H9 (cell line): ENCODE data around the gene CAPN2. TPM values are rescaled to one million over a fixed set of nuclear protein-coding genes. Genes with fewer than 3 reads are reported as not detected.

Experiments
- DNase-seq: peaks from one replicate; pipeline ENCODE4 v3.0.0-alpha.2; 2017
- H2AFZ ChIP-seq: one replicate; pipeline ENCODE4 v1.6.1; 2013; ENCODE audit warnings: mild to moderate bottlenecking, low read length, control low read depth, moderate library complexity
- H2AK5ac ChIP-seq: 2 replicates; pipeline ENCODE4 v1.6.1; 2013; ENCODE audit warnings: low read length, control low read depth, mixed read lengths; ENCODE audit not compliant: insufficient read length
- H2BK120ac ChIP-seq: one replicate; pipeline ENCODE4 v1.6.1; 2013; ENCODE audit warnings: low read depth, mild to moderate bottlenecking, low read length, control low read depth, inconsistent platforms; ENCODE audit not compliant: poor library complexity, severe bottlenecking
- H2BK12ac ChIP-seq: 2 replicates; pipeline ENCODE4 v1.6.1; 2013; ENCODE audit warnings: low read length, control low read depth, mixed read lengths, low read depth; ENCODE audit not compliant: insufficient read length
- H2BK15ac ChIP-seq: 2 replicates; pipeline ENCODE4 v1.6.1; 2013; ENCODE audit warnings: low read depth, low read length, control low read depth
- H2BK20ac ChIP-seq: one replicate; pipeline ENCODE4 v1.6.1; 2013; ENCODE audit warnings: low read depth, mild to moderate bottlenecking, low read length, control low read depth, inconsistent platforms; ENCODE audit not compliant: poor library complexity, severe bottlenecking
- H2BK5ac ChIP-seq: 2 replicates; pipeline ENCODE4 v1.6.1; 2013; ENCODE audit warnings: low read length, control low read depth, mixed read lengths; ENCODE audit not compliant: insufficient read length
- H3K14ac ChIP-seq: 2 replicates; pipeline ENCODE4 v1.6.1; 2013; ENCODE audit warnings: low read length, control low read depth; ENCODE audit not compliant: insufficient read depth
- H3K18ac ChIP-seq: 2 replicates; pipeline ENCODE4 v1.6.1; 2013; ENCODE audit warnings: low read depth, mild to moderate bottlenecking, mixed read lengths, low read length, control low read depth; ENCODE audit not compliant: insufficient read length
- H3K23ac ChIP-seq: 2 replicates; pipeline ENCODE4 v1.6.1; 2013; ENCODE audit warnings: low read length, control low read depth, mixed read lengths, low read depth; ENCODE audit not compliant: insufficient read length
- H3K23me2 ChIP-seq: 2 replicates; pipeline ENCODE4 v1.6.1; 2013; ENCODE audit warnings: low read depth, mild to moderate bottlenecking, mixed read lengths, low read length, control low read depth; ENCODE audit not compliant: insufficient read length, poor library complexity, severe bottlenecking
- H3K27ac ChIP-seq: 2 replicates; pipeline ENCODE4 v1.5.1; 2013; ENCODE audit warnings: low read length, control low read depth, mixed read lengths, low read depth; ENCODE audit not compliant: insufficient read length
- H3K27me3 ChIP-seq: 2 replicates; pipeline ENCODE4 v1.6.1; 2013; ENCODE audit warnings: low read length, control low read depth, inconsistent platforms; ENCODE audit not compliant: insufficient read depth
- H3K4ac ChIP-seq: 2 replicates; pipeline ENCODE4 v1.6.1; 2013; ENCODE audit warnings: low read depth, mild to moderate bottlenecking, control low read depth, inconsistent platforms, low read length, moderate library complexity
- H3K4me1 ChIP-seq: 2 replicates; pipeline ENCODE4 v1.6.1; 2013; ENCODE audit warnings: low read length, control low read depth, inconsistent platforms; ENCODE audit not compliant: insufficient read depth
- H3K4me2 ChIP-seq: 2 replicates; pipeline ENCODE4 v1.6.1; 2013; ENCODE audit warnings: low read length, control low read depth, mixed read lengths; ENCODE audit not compliant: insufficient read length, insufficient read depth
- H3K56ac ChIP-seq: 2 replicates; pipeline ENCODE4 v1.6.1; 2013; ENCODE audit warnings: low read depth, mild to moderate bottlenecking, mixed read lengths, low read length, control low read depth; ENCODE audit not compliant: insufficient read length
- H3K79me1 ChIP-seq: 2 replicates; pipeline ENCODE4 v1.6.1; 2013; ENCODE audit warnings: low read depth, mild to moderate bottlenecking, moderate library complexity, low read length, control low read depth, inconsistent platforms; ENCODE audit not compliant: insufficient read depth, poor library complexity, severe bottlenecking
- H3K79me2 ChIP-seq: 2 replicates; pipeline ENCODE4 v1.6.1; 2013; ENCODE audit warnings: low read length, control low read depth, inconsistent platforms; ENCODE audit not compliant: insufficient read depth
- H3K9ac ChIP-seq: 2 replicates; pipeline ENCODE4 v1.6.1; 2013; ENCODE audit warnings: low read length, control low read depth, mixed read lengths; ENCODE audit not compliant: insufficient read length; ENCODE audit errors: extremely low read depth
- H3K9me3 ChIP-seq: one replicate; pipeline ENCODE4 v1.6.1; 2013; ENCODE audit warnings: low read depth, low read length, inconsistent platforms; ENCODE audit not compliant: control insufficient read depth
- H3T11ph ChIP-seq: one replicate; pipeline ENCODE4 v1.6.1; 2013; ENCODE audit warnings: mild to moderate bottlenecking, low read length, control low read depth, inconsistent platforms
- H4K20me1 ChIP-seq: one replicate; pipeline ENCODE4 v1.6.1; 2013; ENCODE audit not compliant: control insufficient read depth, insufficient read length, insufficient read depth
- H4K5ac ChIP-seq: 2 replicates; pipeline ENCODE4 v1.6.1; 2013; ENCODE audit warnings: low read depth, mild to moderate bottlenecking, mixed read lengths, low read length, control low read depth; ENCODE audit not compliant: insufficient read length
- H4K8ac ChIP-seq: replicated peaks from 2 replicates; pipeline ENCODE4 v1.6.1; 2013; ENCODE audit warnings: low read length, control low read depth, mixed read lengths, low read depth; ENCODE audit not compliant: insufficient read length
- H4K91ac ChIP-seq: 2 replicates; pipeline ENCODE4 v1.6.1; 2013; ENCODE audit warnings: low read depth, mild to moderate bottlenecking, moderate library complexity, mixed read lengths, low read length, control low read depth; ENCODE audit not compliant: insufficient read length
- H3K27ac Mint-ChIP-seq, 3 experiments: 2 replicates in 2 of 3; 3 replicates in 1 of 3; pipeline ENCODE4 v1.8.0; 2020 to 2021; ENCODE audit warnings: mixed read lengths in 3 of 3, mild to moderate bottlenecking in 1 of 3, moderate library complexity in 1 of 3
- H3K27me3 Mint-ChIP-seq: 2 replicates; pipeline ENCODE4 v1.8.0; 2021; ENCODE audit warnings: low read depth, mild to moderate bottlenecking, moderate library complexity, mixed read lengths
- H3K36me3 Mint-ChIP-seq, 3 experiments: 2 replicates in 2 of 3; 3 replicates in 1 of 3; pipeline ENCODE4 v1.8.0; 2020 to 2021; ENCODE audit warnings: low read depth in 3 of 3, mixed read lengths in 3 of 3; ENCODE audit not compliant: insufficient read depth in 1 of 3
- H3K4me1 Mint-ChIP-seq, 2 experiments: 2 replicates each; pipeline ENCODE4 v1.8.0; 2020; ENCODE audit warnings: mixed read lengths in 2 of 2
- H3K4me3 Mint-ChIP-seq, 2 experiments: 2 replicates in 1 of 2; 3 replicates in 1 of 2; pipeline ENCODE4 v1.8.0; 2020 to 2021; ENCODE audit warnings: mild to moderate bottlenecking in 2 of 2, mixed read lengths in 2 of 2, moderate library complexity in 1 of 2
- H3K9me3 Mint-ChIP-seq, 2 experiments: 2 replicates in 1 of 2; 3 replicates in 1 of 2; pipeline ENCODE4 v1.8.0; 2020; ENCODE audit warnings: mild to moderate bottlenecking in 2 of 2, mixed read lengths in 2 of 2, moderate library complexity in 1 of 2
- total RNA-seq: library from RNA; stranded (reverse); gene quantifications from 2 replicates; pipeline ENCODE4 v1.2.1, GENCODE V29; 2021
- TF ChIP-seq, protein P1 (sequence below): fragments of 200-600 bp; sonication (generic); conservative IDR thresholded peaks from 3 replicates; pipeline ENCODE4 v1.8.0; 2021; ENCODE audit warnings: antibody characterized with exemption, mild to moderate bottlenecking

Gene CAPN2
- total RNA-seq, 1 experiment from 2014 or later: 32.2 TPM

DNA sequence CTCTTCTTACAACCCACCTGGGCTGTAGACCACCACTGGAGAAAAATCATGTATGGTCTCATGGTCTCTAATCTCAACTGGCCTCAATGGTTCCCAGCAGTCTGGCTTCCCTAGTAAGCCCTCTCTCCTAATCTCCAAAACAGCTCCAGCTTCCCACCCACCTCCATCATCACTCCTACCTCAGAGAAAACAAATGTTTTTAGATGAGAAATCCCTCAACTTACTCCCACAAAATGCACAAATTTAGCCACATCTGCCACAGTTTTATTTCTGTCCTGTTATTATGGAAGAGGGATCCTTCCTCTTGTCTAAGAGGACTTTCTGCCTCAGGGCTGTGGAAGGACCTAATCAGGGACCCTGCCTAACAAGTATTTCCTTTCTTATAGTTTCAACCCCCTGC lies 101.3 kb downstream of the CAPN2 start:
- no peak overlapping the region for H2BK120ac ChIP-seq
- Mint-ChIP-seq H3K4me3 (no peak overlapping the region), H3K36me3 (peaks cover 41 to 51% (median 48%) of the 10 kb centered on the region in 3 experiments), H3K27me3 (no peaks in the 10 kb centered on the region), H3K9me3 (no peaks in the 10 kb centered on the region), H3K27ac (peak overlapping the region in 2 of 3 experiments; percentile 1 to 18; a peak in 3 of 7 replicates), H3K4me1 (no peaks in the 10 kb centered on the region)
- no peak overlapping the region for H2AK5ac ChIP-seq
- no peak overlapping the region for H4K8ac ChIP-seq
- no peaks in the 10 kb centered on the region for H4K20me1 ChIP-seq
- DNase-seq: no peak
- H3K23me2 ChIP-seq: no peaks in the 10 kb centered on the region
- no peak overlapping the region for H4K91ac ChIP-seq
- H2BK5ac ChIP-seq: no peak overlapping the region
- no peak overlapping the region for H2AFZ ChIP-seq
- H3T11ph ChIP-seq: no peak overlapping the region
- H3K79me1 ChIP-seq: no peaks in the 10 kb centered on the region
- H3K56ac ChIP-seq: no peak overlapping the region
- H3K4me1 ChIP-seq: no peaks in the 10 kb centered on the region
- no peak overlapping the region for H3K4me2 ChIP-seq
- H3K79me2 ChIP-seq: peaks cover 2% of the 10 kb centered on the region; the same call in 1 of the 2 replicates
- no peak overlapping the region for H2BK12ac ChIP-seq
- no peaks in the 10 kb centered on the region for H3K27me3 ChIP-seq
- H3K14ac ChIP-seq: no peak overlapping the region
- H4K5ac ChIP-seq: no peak overlapping the region
- H3K27ac ChIP-seq: no peak overlapping the region
- H2BK20ac ChIP-seq: no peak overlapping the region
- no peak overlapping the region for H3K4ac ChIP-seq
- TF ChIP-seq, protein P1, sequence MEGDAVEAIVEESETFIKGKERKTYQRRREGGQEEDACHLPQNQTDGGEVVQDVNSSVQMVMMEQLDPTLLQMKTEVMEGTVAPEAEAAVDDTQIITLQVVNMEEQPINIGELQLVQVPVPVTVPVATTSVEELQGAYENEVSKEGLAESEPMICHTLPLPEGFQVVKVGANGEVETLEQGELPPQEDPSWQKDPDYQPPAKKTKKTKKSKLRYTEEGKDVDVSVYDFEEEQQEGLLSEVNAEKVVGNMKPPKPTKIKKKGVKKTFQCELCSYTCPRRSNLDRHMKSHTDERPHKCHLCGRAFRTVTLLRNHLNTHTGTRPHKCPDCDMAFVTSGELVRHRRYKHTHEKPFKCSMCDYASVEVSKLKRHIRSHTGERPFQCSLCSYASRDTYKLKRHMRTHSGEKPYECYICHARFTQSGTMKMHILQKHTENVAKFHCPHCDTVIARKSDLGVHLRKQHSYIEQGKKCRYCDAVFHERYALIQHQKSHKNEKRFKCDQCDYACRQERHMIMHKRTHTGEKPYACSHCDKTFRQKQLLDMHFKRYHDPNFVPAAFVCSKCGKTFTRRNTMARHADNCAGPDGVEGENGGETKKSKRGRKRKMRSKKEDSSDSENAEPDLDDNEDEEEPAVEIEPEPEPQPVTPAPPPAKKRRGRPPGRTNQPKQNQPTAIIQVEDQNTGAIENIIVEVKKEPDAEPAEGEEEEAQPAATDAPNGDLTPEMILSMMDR: no peak
- H3K9me3 ChIP-seq: no peaks in the 10 kb centered on the region
- H3K9ac ChIP-seq: no peak overlapping the region
- no peak overlapping the region for H3K18ac ChIP-seq
- no peak overlapping the region for H2BK15ac ChIP-seq
- H3K23ac ChIP-seq: no peak overlapping the region
